Measurements from ENCODE around the gene ADGRV1. TPM values are rescaled to one million over a fixed set of nuclear protein-coding genes. Genes with fewer than 3 reads are reported as not detected.
A peak's percentile ranks its signal among the peaks of the same experiment; 100 is the strongest.

The ADGRV1 gene
- polyA plus RNA-seq, 2 of the 4 experiments (the other 2 are of a cell fraction): 0.70 to 3.7 TPM

DNA sequence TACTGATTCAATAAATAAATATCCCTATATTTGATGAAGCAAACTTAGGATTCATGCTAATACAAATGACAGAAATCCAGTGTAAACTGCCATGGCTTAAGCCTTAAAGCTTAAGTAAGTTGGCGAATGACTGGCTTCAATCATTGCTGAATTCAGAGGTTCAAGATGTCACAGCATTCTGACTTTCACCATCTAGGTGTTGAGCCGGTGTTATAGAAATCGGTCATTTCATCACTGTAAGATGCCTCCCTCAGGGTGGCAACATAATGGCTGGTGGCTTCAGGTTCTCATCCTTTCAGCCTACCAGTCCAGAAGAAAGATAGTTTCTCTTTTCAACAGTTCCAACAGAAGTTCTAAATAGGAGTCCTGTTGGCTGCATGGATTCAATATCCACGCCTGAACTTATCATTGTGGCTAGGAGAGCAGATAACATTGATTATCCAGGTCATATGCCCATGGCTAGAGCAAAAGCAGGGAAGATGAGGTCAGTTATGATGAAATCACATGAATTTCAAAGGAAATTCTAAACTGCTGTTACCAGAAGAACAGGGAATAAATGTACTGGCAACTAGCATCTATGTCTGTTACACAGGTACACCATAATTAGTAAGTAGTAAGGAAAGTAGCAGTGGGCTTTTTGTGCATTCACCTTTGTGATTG lies 460.2 kb downstream of the ADGRV1 start:
- ATAC-seq (no peak), DNase-seq (ENCODE audit: low read depth in 1 of 2, low spot score in 1 of 2) (no peak), FAIRE-seq (peak; percentile 36)
- Histone ChIP-seq H3K27ac (no peak overlapping the region), H3K9me3 (peaks cover 7% of the 10 kb centered on the region; the same call in 2 of the 3 replicates), H3K4me1 (peaks cover 18% of the 10 kb centered on the region), H3K4me3 (no peak overlapping the region), H3K4me2 (no peak overlapping the region)
- ChIA-PET CTCF (interaction anchor here (0.8 to 1.2 kb wide), 3 partner anchors 8 to 86 kb away, joined by 3 to 5 read pairs (median 3); no protein-coding TSS in a partner anchor), POLR2A (no interaction called here)
- 81% methylated on average over 4 of the region's 4 CpGs for WGBS (ENCODE audit: missing lambda C conversion rate)
- TF ChIP-seq EHF (CRISPR knock-in tag; IDR thresholded peaks at IDR 0.05): no peak

DNA sequence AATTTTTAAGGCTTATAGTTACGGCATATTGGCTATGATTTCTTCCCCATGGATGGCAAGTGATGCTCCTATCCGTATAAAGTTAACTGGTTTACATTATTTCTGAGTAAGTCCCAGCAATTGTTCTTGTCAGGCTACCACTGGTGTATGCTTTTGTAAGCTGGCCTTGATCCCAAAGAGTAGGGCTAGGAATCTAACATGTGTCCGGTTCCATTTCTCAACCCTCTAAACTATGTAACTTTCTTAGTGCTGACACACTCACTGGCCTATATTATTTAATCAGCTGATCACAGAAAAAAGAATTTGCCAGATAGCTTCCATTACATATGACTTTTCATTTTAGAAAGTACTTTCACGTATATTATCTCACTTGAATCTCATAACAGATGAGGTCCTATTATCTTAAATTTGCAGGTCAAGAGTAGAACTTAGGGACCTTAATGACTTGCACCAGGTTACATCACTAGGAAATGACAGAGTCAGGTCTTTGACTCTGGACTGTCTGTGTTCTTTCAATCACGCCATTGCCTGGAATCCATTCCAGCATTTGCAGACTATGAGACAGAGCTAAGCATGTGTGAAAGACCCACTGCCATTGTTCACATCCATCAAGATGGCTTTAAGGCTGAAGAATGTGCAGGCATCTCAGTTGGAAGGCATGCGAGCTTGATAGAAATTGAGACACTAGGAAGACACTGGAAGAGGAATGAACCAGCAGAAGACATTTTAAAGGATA lies 461.6 kb downstream of the ADGRV1 start:
- DNase-seq (ENCODE audit: low read depth in 1 of 2, low spot score in 1 of 2) (no peak), ATAC-seq (no peak), FAIRE-seq (peak; percentile 78)
- Histone ChIP-seq H3K4me3 (no peak overlapping the region), H3K27ac (no peak overlapping the region), H3K4me1 (peaks cover 18% of the 10 kb centered on the region), H3K4me2 (no peak overlapping the region), H3K9me3 (peaks cover under 1% of the 10 kb centered on the region; the same call in 1 of the 3 replicates)
- ChIA-PET POLR2A (no interaction called here), CTCF (no interaction called here)
- TF ChIP-seq POLR2A (IDR thresholded peaks at IDR 0.05; ENCODE audit: low read length): no peak
- TF ChIP-seq ZC3H11A (IDR thresholded peaks at IDR 0.05): no peak
- WGBS (ENCODE audit: missing lambda C conversion rate): 88% methylated on average over 6 of the region's 6 CpGs

DNA sequence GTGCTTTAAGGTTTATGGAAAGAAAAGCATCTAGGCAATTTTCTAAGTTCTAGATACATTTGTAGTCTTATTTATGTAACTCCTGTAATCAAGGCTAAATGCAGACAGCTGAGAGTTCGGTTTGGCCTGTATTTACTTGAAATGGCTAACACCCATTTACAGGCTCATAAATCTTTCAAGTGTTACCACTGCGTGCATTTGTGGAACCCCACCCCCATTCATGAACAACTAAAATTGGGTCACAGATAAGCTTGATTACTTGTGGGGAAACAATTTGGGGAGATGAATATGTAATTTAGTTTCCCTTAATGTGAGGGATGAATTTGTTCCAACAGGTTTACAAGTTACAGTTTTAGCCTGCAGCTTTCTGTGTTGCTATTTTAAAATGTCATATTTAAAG lies 463.9 kb downstream of the ADGRV1 start:
- H3K4me2 ChIP-seq: no peak overlapping the region
- ATAC-seq: no peak
- no peak overlapping the region for H3K4me3 ChIP-seq
- H3K4me1 ChIP-seq: peaks cover 21% of the 10 kb centered on the region
- FAIRE-seq: no peak
- no peak overlapping the region for H3K27ac ChIP-seq
- TF ChIP-seq, protein P1, sequence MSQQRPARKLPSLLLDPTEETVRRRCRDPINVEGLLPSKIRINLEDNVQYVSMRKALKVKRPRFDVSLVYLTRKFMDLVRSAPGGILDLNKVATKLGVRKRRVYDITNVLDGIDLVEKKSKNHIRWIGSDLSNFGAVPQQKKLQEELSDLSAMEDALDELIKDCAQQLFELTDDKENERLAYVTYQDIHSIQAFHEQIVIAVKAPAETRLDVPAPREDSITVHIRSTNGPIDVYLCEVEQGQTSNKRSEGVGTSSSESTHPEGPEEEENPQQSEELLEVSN (IDR thresholded peaks at IDR 0.05; ENCODE audit: borderline replicate concordance, low read depth): no peak
- no peak for TF ChIP-seq ZSCAN20 (CRISPR knock-in tag; IDR thresholded peaks at IDR 0.05)
- no peaks in the 10 kb centered on the region for H3K9me3 ChIP-seq
- DNase-seq (ENCODE audit: low read depth in 1 of 2, low spot score in 1 of 2): no peak
- 56% methylated on average over 2 of the region's 2 CpGs for WGBS (ENCODE audit: missing lambda C conversion rate)
- CTCF ChIA-PET: no interaction called here
- POLR2A ChIA-PET: interaction anchor here (0.8 kb wide), 1 partner anchor 361 kb away, joined by 3 read pairs; the partner anchor contains the start of gene ARRDC3

DNA sequence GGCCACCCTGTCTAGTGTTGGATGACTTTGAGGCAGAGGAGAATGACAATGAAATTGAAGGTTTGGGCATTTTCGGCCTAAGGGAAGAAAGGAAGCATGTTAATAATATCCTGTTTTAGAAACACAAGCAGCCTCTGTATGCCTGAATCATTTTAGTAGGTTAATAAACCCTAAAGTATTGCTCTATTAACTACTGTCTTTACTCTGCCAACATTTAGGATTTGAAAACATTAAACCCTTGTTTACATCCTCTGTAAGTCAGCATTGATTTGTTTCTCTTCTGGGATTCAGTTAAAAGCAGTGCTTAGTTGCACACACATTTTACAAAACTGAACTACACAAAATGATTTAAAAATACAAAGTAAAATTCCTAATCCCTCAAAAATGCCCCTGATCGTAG lies 465.6 kb downstream of the ADGRV1 start:
- FAIRE-seq (no peak), ATAC-seq (no peak), DNase-seq (ENCODE audit: low read depth in 1 of 2, low spot score in 1 of 2) (no peak)
- WGBS (ENCODE audit: missing lambda C conversion rate): 81% methylated on average over 2 of the region's 2 CpGs
- H3K4me2 ChIP-seq: no peak overlapping the region
- H3K4me1 ChIP-seq: peaks cover 30% of the 10 kb centered on the region
- POLR2A ChIA-PET: no interaction called here
- TF ChIP-seq, protein P2, sequence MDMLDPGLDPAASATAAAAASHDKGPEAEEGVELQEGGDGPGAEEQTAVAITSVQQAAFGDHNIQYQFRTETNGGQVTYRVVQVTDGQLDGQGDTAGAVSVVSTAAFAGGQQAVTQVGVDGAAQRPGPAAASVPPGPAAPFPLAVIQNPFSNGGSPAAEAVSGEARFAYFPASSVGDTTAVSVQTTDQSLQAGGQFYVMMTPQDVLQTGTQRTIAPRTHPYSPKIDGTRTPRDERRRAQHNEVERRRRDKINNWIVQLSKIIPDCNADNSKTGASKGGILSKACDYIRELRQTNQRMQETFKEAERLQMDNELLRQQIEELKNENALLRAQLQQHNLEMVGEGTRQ (IDR thresholded peaks at IDR 0.05): no peak
- no peak for TF ChIP-seq KDM5A (IDR thresholded peaks at IDR 0.05)
- TF ChIP-seq, protein P3, sequence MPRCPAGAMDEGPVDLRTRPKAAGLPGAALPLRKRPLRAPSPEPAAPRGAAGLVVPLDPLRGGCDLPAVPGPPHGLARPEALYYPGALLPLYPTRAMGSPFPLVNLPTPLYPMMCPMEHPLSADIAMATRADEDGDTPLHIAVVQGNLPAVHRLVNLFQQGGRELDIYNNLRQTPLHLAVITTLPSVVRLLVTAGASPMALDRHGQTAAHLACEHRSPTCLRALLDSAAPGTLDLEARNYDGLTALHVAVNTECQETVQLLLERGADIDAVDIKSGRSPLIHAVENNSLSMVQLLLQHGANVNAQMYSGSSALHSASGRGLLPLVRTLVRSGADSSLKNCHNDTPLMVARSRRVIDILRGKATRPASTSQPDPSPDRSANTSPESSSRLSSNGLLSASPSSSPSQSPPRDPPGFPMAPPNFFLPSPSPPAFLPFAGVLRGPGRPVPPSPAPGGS (IDR thresholded peaks at IDR 0.05): no peak
- no peak for TF ChIP-seq ESRRA (IDR thresholded peaks at IDR 0.05; ENCODE audit: borderline replicate concordance, low read length)
- TF ChIP-seq HDAC2 (IDR thresholded peaks at IDR 0.05): no peak
- TF ChIP-seq HOXA7 (CRISPR knock-in tag; IDR thresholded peaks at IDR 0.05): no peak
- no peak for TF ChIP-seq BHLHE40 (IDR thresholded peaks at IDR 0.05; ENCODE audit: low read depth, low read length)
- no peak for TF ChIP-seq MAFK (IDR thresholded peaks at IDR 0.05; ENCODE audit: partially characterized antibody)
- TF ChIP-seq JUNB (IDR thresholded peaks at IDR 0.05): no peak
- TF ChIP-seq FOSL2 (IDR thresholded peaks at IDR 0.05): no peak
- TF ChIP-seq FOSL2 (CRISPR knock-in tag; IDR thresholded peaks at IDR 0.05): no peak
- no peak for TF ChIP-seq NR3C1 (IDR thresholded peaks at IDR 0.05)
- no peak for TF ChIP-seq ZC3H11A (IDR thresholded peaks at IDR 0.05)
- TF ChIP-seq RCOR1 (IDR thresholded peaks at IDR 0.05; ENCODE audit: low read depth, low read length): no peak
- TF ChIP-seq TFCP2L1 (CRISPR knock-in tag; IDR thresholded peaks at IDR 0.05): no peak
- TF ChIP-seq ZSCAN20 (CRISPR knock-in tag; IDR thresholded peaks at IDR 0.05): no peak
- CTCF ChIA-PET: no interaction called here
- no peaks in the 10 kb centered on the region for H3K9me3 ChIP-seq
- H3K4me3 ChIP-seq: no peak overlapping the region
- no peak overlapping the region for H3K27ac ChIP-seq
